GM12872 (cell line): ENCODE data around the gene IDUA.

Experiments
- TF ChIP-seq, protein P1 (sequence below): IDR thresholded peaks from 3 replicates; pipeline ENCODE4 v1.5.1; 2011; ENCODE audit warnings: low read depth, mild to moderate bottlenecking, low read length, moderate library complexity; ENCODE audit not compliant: insufficient read depth

The IDUA gene

DNA sequence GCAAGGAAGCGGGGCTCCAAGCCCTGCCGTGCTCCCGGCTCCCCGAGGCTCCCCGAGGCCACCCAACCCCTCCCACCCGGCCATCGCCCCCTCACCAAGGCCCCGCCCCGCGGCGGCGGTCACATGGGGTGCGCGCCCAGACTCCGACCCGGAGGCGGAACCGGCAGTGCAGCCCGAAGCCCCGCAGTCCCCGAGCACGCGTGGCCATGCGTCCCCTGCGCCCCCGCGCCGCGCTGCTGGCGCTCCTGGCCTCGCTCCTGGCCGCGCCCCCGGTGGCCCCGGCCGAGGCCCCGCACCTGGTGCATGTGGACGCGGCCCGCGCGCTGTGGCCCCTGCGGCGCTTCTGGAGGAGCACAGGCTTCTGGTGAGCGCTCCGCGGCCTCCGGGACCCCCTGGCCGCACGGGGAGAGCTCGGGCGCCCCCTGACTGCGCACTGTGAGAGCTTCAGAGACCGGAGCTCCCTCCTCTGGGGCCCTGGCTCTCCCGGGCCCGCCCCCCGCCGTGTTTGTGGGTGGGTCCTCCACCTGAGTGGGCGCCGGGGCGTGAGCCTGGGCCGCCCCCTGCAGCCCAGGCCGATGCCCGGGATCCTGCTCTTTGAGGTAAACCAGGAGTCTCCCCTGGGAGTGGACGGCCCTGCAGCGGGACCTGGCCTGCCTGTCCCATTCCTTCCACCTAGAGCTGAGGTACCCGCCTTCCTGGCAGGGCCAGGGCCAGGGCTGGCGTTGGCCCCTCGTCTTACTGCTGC is at the start of gene IDUA:
Gene IDUA, plus strand, starts transcription at position 166 of the 745 bp plus-strand sequence. Its CDS starts 41 bp downstream, at position 207.
- TF ChIP-seq, protein P1, sequence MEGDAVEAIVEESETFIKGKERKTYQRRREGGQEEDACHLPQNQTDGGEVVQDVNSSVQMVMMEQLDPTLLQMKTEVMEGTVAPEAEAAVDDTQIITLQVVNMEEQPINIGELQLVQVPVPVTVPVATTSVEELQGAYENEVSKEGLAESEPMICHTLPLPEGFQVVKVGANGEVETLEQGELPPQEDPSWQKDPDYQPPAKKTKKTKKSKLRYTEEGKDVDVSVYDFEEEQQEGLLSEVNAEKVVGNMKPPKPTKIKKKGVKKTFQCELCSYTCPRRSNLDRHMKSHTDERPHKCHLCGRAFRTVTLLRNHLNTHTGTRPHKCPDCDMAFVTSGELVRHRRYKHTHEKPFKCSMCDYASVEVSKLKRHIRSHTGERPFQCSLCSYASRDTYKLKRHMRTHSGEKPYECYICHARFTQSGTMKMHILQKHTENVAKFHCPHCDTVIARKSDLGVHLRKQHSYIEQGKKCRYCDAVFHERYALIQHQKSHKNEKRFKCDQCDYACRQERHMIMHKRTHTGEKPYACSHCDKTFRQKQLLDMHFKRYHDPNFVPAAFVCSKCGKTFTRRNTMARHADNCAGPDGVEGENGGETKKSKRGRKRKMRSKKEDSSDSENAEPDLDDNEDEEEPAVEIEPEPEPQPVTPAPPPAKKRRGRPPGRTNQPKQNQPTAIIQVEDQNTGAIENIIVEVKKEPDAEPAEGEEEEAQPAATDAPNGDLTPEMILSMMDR: peak; percentile 43; the same call in 1 of the 3 replicates

DNA sequence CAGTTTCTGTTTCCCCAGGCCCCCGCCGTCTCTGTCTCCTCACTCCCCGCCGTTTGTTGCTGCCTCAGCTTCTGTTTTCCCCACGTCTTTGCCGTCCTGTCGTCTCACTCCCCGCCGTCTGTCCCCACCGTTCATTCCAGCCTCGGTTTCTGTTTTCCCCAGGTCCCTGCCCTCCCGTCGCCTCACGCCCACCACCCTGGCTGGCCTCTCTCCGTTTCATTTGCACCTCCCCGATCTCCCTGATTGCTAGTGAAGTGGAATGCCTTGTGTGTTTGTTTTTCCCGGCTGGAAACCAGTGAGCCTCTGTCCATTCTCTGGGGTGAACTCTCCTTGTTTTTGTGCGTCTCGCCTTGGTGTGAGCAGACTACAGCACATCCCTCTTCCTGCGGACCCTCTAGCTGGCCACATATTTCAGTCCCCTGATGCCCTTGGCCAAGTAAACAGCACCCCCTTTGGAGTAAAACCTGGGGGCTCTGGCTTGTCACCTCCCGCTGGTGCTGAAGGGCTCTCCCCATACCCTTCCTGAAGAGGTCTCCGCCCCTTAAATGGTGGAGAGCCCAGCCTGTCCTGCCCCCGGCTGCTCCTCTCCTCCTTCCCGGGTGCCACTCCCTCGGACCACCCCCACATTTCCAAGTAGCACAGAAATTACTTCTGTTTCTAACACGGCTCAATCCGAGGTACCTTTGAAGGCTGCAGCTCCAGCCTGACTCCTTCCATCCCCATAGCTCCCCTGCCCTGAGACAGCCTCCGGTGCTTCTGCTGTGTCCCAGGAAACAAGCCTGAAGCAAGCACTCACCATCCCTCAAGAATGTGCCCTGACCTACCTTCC is 41.4 kb upstream of the IDUA start:
- TF ChIP-seq, protein P1: no peak

DNA sequence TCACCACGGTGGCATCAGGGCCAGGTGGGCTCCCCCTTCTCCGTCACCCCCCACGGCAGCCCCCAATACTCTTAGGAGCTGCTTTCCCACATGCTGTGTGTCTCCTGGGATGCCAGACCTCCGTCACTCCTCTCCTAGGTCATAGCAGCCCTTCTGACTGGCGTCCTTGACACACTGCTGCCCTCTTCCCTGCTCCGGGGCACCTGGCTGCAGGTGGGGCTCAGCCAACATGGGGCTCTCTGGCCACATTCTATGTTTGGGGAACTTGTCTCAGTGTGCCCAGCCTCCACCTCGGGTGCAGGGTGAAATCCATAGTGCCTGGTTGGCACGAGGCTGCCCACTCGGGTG is 40.8 kb upstream of the IDUA start:
- TF ChIP-seq, protein P1: no peak

DNA sequence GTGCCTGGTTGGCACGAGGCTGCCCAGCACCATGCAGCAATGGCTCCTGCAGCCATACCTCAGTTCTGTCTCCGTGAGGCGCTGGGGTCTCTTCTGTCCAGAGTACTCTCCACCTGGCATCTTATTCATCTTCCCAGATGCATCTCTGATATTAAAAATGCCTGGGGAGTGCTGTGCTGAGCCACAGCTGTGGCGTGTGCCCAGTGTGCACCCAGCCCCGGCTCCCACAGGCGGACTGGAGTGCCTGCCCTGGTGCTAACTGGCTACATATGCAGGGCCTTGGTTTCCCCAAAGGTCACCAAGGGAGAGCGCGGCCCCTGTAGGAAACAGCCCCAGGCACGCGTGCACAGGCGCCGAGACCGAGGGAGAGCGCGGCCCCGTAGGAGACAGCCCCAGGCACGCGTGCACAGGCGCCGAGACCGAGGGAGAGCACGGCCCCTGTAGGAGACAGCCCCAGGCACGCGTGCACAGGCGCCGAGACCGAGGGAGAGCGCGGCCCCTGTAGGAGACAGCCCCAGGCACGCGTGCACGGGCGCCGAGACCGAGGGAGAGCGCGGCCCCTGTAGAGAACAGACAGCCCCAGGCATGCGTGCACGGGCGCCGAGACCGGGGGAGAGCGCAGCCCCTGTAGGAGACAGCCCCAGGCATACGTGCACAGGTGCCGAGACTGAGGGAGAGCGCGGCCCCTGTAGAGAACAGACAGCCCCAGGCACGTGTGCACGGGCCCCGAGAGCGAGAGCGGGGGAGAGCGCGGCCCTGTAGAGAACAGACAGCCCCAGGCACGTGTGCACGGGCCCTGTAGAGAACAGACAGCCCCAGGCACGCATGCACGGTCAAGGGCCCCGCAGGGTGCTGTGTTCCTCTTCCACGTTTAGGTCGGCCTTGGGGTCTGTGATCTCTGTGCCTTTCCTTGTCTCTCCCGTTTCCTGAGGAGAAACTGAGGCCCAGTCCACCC is 40.0 kb upstream of the IDUA start:
- TF ChIP-seq, protein P1: no peak

DNA sequence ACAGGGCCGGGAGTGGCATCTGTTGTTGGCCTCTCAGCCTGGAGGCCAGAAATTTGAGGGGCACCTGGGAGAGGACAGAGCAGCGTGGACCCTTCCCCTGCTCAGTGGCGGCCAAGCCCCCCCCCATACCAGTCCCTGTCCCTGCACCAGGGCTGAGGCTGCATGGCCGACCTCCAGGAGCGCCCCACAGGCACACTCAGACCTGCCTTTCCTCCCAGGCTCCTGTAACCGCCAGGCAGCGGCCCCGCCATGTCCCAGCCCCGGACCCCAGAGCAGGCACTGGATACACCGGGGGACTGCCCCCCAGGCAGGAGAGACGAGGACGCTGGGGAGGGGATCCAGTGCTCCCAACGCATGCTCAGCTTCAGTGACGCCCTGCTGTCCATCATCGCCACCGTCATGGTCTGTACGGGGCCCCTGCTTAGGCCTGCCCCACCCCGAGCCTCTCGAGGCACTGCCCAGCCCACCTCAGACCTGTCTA is 39.3 kb upstream of the IDUA start:
- TF ChIP-seq, protein P1: no peak

DNA sequence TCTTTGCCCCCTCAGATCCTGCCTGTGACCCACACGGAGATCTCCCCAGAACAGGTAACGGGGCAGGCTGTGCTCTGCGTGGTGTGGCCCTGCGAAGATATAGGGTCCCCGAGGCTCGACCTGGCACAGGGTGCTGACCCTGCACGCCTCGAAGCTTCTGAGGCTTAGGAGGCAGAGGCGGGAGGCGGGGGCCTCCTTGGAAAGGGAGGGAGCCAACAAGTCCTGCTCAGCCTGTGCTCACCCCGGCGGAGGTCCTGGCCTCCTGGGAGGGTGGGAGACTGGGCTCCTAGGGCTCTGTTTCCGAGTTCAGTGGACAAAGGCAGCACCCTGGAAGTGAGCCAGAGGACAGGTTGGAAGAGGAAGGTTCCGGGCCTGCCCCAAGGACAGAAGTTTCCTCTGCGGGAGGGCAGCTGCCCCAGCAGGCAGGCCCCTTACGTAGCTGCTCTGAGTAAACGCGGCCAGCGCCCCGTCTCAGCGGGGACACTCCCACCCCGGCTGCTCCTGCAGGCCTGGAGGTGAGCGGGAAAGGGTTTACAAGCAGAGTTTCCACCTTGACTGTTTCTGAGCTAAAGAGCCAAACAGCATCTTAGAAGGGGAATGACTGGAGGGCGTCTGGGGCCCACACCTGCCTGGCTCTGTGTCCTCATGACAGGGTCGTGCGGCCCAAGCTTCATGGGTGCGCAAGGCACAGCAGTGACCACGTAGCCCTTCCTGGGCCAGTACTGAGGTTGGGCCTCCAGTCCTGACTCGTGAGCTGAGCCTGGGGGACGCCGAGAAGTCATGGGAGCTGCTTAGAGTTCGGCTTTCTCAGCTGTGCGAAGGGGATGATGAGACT is 38.5 kb upstream of the IDUA start:
- TF ChIP-seq, protein P1: no peak
